Stimulated activated CD4-positive, alpha-beta T cell treated with anti-CD3 and anti-CD28 coated beads, TNF-alpha, amount 100 ng/mL, for 1 hour (primary cell): ENCODE results near the gene GPR89A.
"Not testable (repeated sequence)": the region's sequence is repeated elsewhere in the genome, so short reads cannot be mapped to it uniquely, and the experiment has no call there.

Experiments used
- DNase-seq, 3 donors: peaks; one replicate each; pipeline ENCODE4 v3.0.0-alpha.2; 2020; ENCODE audit warnings: low read depth in 3 of 3, low spot score in 1 of 3

The GPR89A gene

DNA sequence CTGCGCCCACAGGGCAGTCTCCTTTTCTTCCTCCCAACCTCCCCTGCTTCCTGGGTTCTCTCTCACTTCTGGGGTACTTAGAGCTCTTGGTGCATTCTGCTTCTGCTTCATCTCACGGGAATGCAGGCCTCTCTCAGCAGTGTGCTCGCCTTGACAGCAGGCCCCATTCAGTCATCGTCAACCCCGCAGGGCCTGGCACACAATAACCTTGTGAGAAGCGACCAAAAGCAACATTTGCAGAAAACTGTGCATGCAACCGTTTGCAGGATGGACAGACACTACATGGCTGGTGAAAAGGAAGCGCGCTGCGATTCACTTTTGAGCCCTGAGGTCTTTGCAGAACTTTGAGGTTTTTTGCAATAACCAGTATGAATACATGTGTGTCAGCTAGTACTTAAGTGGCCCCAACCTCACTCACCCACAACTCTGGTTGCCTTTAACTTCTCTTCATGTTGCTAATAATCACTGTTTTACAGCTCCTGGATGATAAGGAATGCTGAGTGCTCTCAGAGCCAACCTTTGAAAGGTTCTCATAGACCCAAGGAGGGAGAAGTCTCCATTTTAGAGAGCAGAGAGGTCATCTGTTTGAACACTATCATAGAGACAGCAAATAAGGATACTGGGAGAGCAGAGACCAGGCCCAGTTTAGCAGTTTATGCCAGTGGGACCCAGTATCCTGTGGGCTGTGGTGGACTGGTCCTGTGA lies 109.0 kb downstream of the GPR89A start:
- DNase-seq, result no peak

DNA sequence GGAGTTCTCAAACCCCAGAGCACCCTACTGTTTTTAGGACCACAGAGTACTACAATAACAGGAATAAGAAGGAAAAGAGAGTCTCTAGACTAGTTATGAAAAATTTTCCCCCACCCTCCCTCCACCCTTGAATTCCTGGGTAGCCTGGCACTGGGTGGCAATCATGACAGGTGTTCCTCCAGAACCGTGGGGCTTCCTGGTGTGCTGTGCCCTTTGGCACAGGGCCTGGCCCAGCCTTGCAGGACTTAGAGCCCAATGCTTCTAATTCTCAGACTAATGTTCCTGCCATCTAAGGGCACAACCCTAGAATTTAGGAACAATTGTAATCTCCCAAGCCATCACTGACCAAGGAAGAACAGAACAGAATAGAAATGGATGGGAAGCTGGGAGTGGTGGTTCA lies 110.0 kb downstream of the GPR89A start:
- DNase-seq, result no peak

DNA sequence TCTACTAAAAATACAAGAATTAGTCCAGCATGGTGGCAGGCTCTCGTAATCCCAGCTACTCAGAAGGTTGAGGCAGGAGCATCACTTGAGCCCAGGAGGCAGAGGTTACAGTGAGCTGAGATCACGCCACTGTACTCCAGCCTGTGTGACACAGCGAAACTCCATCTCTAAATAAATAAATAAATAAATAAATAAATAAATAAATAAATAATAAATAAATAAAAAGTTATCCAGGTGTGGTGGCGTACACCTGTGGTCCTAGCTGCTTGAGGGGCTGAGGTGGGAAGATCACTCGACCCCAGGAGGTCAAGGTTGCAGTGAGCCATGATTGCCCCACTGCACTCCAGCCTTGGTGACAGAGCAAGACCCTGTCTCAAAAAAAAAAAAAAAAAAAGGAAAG lies 110.7 kb downstream of the GPR89A start:
- not testable (repeated sequence) for DNase-seq

DNA sequence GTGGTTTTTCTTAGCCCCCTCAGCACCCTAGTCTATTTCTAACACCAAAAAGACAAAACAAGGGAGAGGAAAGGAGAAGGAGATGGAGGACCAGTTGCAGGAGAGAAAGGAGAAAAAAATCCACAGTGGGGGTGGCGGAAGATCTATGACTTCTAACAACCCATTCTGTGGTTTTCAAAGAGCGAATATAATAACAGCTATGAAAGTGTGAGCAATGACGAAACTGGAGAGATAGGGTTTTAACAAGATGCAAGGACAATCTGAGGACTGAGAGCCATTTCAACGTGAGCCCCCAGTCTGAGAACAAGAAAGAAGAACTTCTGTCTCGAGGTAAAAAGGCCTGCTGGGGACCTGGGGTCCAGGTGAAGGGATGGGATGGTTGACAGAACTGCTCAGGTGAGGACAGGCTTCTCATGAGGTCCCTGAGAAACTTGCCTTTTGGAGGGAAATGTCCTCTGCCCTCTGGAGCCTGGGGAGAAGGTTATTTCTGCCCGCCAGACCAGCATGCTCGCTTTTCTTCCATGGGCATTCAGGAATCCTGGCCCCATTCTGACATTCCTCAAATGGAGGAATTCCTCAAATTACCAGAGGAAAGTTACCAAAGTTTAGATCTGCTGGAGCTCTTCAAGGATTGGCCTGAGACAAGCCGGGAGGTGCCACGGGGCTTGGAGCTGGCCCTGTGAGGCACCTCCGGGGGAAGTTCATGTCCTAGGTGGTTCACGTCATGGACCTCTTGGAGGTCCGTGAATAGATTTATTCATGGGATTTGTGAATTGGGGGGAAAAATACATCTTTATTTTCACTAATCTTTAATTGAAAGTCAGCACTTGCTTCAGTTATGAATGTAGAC lies 111.7 kb downstream of the GPR89A start, which contains the start of gene CD160:
Gene CD160 (plus strand): TSS at position 270 of the 850 bp plus-strand sequence. CDS start 8,829 bp downstream, outside the sequence.
- DNase-seq, result no peak
